HG03520 (cell line): ENCODE results near the gene MRPL20.
"Not testable (repeated sequence)": the region's sequence is repeated elsewhere in the genome, so short reads cannot be mapped to it uniquely, and the experiment has no call there.

Source experiments
- ATAC-seq: cut with Tn5 transposase; IDR thresholded peaks from one replicate; pipeline ENCODE4 v1.9.1; 2021; ENCODE audit warnings: mild to moderate bottlenecking, moderate library complexity; ENCODE audit not compliant: unreplicated experiment

Gene MRPL20

GRCh38 chr1:1406821-1407635, at the start of gene MRPL20:
Gene MRPL20, minus strand, starts transcription at chr1:1407293. Its CDS starts 76 bp downstream, at chr1:1407217.
- ATAC-seq: peak; percentile 92

GRCh38 chr1:1456683-1457255, 49.7 kb upstream of the MRPL20 start:
- ATAC-seq: not testable (repeated sequence)

DNA sequence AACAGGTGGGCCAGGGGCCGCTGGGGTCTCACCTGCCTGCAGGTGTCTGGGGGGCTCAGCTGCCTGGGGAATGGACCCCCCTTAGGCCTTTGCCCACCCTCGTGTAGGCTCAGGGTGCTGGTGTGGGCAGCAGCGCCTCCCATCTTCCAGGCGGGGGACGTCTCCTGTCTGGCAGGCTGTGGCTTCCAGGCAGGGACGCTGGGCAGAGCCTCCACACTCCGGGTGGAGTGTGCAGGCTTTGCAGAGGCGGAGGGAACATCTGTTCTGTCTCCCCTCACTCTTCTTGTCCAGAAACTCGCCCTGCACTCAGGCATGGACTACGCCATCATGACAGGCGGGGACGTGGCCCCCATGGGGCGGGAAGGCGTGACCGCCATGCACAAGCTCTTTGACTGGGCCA, 48.8 kb upstream of the MRPL20 start:
- not testable (repeated sequence) for ATAC-seq

GRCh38 chr1:1455366-1455884, 48.3 kb upstream of the MRPL20 start:
- ATAC-seq: no peak

DNA sequence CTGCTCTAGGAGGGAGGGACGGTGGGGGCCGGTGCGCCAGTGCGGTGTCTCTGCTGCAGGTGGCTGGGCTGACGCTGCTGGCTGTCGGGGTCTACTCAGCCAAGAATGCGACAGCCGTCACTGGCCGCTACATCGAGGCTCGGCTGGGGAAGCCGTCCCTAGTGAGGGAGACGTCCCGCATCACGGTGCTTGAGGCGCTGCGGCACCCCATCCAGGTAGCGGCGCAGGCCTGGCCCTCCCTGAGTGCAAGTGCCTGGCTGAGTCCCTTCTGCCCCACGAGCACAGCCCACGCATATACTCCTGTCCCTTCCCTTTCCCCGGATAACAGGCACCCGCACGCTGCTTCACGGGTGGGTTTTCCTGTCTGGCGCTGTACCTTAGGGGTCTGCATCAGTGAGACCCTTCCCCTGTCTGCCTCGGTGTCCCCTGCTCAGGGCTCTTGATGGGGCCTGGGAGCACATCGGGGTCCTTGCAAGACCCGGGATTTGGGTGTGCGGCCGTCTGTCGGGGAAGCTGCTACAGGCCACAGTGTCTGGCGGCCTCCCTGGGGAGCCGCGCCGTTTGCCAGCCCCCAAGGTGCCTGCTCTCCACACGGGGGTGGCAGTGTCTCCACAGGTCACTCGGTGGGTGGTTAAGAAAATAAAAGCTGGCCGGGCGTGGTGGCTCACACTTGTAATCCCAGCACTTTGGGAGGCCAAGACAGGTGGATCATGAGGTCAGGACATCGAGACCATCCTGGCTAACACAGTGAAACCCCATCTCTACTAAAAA, 47.4 kb upstream of the MRPL20 start:
- ATAC-seq: not testable (repeated sequence)

GRCh38 chr1:1452882-1453281, 45.8 kb upstream of the MRPL20 start:
- ATAC-seq: no peak

GRCh38 chr1:1452365-1452739, 45.3 kb upstream of the MRPL20 start:
- ATAC-seq: not testable (repeated sequence)

DNA sequence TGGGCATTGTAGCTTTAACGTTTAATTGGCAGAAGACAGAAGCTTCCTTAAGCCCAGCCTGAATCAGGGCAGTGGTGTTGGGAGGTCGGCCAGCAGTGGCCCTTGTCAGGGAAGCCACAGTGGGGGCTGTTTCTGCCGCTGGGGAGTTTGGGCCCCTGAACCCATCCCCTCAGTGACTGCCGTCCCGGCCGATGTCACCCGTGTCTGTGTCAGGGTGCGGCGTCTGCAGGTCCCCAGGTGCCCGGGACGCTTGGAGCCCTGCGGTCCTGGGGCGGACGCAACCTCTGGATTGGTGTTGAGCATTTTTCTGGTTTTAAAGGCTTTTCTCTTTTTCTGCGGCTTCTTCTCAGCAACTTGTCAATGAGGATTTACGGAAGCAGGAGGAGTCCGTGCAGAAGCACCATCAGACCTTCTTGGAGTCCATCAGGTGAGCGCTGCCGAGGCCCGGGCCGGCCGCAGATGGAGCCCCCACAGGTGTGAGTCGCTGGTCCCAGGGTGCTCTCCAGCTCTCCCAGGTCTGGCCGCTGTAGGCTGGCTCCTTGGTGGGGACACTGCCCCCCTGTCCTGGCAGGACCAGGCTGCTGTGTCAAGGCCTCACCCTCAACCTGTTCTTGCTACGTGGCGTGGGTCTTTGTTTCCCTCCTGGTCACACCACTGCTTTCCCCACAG, 44.7 kb upstream of the MRPL20 start:
- no peak for ATAC-seq

DNA sequence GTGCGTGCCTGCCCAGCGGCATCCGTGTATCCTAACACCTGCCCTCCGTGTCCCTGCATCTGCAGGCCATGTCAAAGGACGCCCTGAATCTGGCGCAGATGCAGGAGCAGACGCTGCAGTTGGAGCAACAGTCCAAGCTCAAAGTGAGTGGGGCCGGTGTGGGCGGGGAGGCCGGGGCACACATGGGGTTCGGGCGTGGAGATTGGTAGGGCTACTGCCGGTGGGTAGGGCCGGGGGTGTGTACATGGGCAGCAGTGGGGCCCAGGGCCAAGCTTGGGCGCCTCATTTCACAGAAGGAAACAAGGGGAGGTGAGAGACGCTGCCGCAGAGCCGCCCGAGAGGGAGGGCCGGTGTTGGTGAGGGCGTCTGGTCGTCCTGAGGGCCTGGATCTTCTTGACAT, 43.5 kb upstream of the MRPL20 start:
- not testable (repeated sequence) for ATAC-seq

GRCh38 chr1:1449099-1449739, 42.1 kb upstream of the MRPL20 start, which contains the start of gene ATAD3C:
Gene ATAD3C, plus strand, starts transcription at chr1:1449689. Its CDS starts 995 bp downstream, at chr1:1450684.
- ATAC-seq: no peak

DNA sequence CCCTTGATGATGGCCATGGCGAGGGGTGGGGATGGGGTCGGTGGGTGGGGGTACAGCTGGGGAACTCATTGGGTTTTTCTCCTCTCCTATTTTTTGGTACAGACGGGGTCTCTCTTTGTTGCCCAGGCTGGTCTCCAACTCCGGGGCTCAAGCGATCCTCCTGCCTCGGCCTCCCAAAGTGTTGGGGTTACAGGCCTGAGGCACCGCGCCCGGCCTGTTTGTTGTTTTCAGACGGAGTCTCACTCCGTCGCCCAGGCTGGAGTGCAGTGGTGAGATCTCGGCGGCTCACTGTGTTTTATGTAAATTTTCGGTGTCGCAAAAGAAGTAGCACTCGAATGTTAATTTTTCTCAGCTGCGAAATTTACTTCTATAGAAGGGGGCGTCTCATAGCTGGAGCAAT, 39.5 kb upstream of the MRPL20 start:
- ATAC-seq: not testable (repeated sequence)

DNA sequence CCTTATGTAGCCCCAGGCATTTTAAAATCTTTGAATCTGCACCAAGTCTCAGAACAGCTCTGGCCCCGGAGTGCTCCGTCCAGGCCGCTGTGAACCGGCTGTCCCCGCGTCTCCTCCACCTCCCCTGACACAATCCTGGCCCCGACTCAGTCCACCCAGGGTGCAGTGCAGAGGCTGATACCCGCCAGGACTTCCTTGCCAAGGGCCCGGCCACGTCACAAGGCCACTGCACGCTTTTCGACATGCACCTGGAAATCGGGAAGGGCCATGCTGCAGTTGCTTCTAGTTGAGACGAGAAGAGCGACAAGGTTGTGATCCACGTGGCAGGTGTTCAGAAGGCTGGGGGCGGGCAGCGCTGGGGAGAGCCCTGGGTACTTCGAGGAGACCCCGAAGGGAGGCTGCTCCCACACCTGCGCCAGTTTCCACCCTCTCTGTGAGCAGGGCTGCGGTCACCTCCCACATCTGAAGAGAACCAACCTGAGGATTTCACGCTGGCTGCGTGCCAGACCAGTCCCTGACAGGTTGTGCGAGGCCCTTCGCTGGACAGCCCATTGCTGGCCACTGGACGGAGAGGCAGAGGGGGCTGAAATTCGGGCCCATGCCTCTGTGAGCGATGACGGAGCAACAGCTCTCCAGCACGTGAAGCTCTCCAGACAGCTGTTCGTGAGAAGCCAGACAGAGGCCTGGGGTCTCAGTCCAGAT, 35.1 kb upstream of the MRPL20 start:
- no peak for ATAC-seq

DNA sequence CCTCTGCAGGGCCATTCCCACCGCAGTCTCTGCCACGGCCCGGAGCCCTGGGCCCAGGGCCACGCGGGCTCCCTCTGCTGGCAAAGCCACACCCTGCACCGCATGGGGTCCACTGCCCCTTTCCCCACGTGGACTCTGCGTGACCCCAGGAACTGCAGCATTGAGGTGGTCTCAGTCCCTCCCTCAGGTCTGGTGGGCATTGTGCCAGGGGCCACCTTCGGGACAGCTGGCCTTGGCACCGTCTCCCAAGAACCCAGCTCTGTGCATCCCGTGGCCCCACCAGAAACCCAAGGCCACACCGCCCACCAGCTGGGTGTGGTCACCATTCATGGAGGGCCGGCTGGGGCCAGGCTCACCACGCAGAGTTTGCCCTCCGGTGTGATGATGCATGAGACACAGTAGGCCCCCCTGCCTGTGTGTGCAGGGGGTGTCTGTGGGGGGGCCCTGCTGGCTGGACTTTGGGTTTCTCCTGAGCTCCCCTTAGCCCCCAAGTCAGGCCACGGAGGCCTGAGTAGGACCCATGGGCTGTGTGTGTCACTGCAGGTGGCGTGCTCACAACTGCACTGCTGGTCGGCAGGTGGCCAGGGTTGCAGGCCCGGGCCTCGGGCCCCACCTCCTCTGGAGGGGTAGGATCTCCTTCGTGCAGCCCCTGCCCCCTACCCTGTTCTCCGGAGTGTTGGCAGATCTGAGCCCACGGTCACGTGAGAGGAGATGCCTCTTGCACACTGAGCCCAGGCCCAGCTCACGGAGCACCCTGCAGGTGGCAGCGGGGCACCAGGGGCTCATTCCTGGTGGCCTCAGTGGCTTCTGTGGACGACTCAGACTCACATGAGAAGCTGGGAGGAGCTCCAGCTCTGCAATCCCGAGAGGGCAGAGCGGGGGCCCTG, 34.2 kb upstream of the MRPL20 start:
- ATAC-seq: no peak

GRCh38 chr1:1440262-1441001, 33.3 kb upstream of the MRPL20 start:
- ATAC-seq: no peak

GRCh38 chr1:1439546-1440261, 32.6 kb upstream of the MRPL20 start:
- no peak for ATAC-seq

GRCh38 chr1:1438531-1439381, 31.7 kb upstream of the MRPL20 start:
- no peak for ATAC-seq
